Motor neuron (in vitro differentiated cells): ENCODE data around the gene TP53BP1. TPM values are rescaled to one million over a fixed set of nuclear protein-coding genes. Genes with fewer than 3 reads are reported as not detected.

Source experiments
- ATAC-seq, 8 experiments: fragments of 200-7000 bp; cut with Tn5 transposase; replicated peaks in 6 of 8; 2 replicates each; pipeline ENCODE4 v1.8.0; 2021; ENCODE audit warnings: mild to moderate bottlenecking in 8 of 8, moderate library complexity in 8 of 8
- H3K27ac ChIP-seq, 2 donors: fragments of 250-450 bp; sonication (Bioruptor Pico); 2 replicates each; pipeline ENCODE4 v1.9.0; 2021; ENCODE audit warnings: antibody characterized with exemption in 2 of 2, mild to moderate bottlenecking in 2 of 2, moderate library complexity in 1 of 2
- H3K4me1 ChIP-seq, 2 donors: fragments of 250-450 bp; sonication (Bioruptor Pico); replicated peaks in 1 of 2; 2 replicates each; pipeline ENCODE4 v1.6.1; 2021; ENCODE audit warnings: antibody characterized with exemption in 2 of 2, mild to moderate bottlenecking in 2 of 2, moderate library complexity in 1 of 2
- H3K4me3 ChIP-seq, 5 donors: fragments of 250-450 bp; sonication (Bioruptor Pico); 2 replicates each; pipeline ENCODE4 v1.9.0; 2021; ENCODE audit warnings: antibody characterized with exemption in 5 of 5, mild to moderate bottlenecking in 5 of 5, moderate library complexity in 4 of 5
- WGBS, 10 experiments: fragments of 450-650 bp; shearing (Covaris generic); methylation state at CpG; one replicate each; pipeline ENCODE4 v1.0.0; 2022; 5-methylcytosine and 5-hydroxymethylcytosine counted together
- in situ Hi-C, 9 experiments: fragments of 400-800 bp; cut with MboI; loops; one replicate each; pipeline ENCODE4 v1.15.0; 2021; ENCODE audit warnings: low sequenced_read_pairs in 9 of 9, low pct_unique_long_range_greater_than_20kb in 2 of 9; ENCODE audit not compliant: unreplicated experiment in 9 of 9
- total RNA-seq, 8 experiments: library from RNA; unstranded; fragments of 300-600 nt; gene quantifications; 2 replicates each; pipeline versions ENCODE4 v1.2.3 to v1.2.4, GENCODE V29; 2022

Gene TP53BP1
- total RNA-seq, 8 experiments from 2014 or later, result 37.3 to 93.1 (median 84.8) TPM

DNA sequence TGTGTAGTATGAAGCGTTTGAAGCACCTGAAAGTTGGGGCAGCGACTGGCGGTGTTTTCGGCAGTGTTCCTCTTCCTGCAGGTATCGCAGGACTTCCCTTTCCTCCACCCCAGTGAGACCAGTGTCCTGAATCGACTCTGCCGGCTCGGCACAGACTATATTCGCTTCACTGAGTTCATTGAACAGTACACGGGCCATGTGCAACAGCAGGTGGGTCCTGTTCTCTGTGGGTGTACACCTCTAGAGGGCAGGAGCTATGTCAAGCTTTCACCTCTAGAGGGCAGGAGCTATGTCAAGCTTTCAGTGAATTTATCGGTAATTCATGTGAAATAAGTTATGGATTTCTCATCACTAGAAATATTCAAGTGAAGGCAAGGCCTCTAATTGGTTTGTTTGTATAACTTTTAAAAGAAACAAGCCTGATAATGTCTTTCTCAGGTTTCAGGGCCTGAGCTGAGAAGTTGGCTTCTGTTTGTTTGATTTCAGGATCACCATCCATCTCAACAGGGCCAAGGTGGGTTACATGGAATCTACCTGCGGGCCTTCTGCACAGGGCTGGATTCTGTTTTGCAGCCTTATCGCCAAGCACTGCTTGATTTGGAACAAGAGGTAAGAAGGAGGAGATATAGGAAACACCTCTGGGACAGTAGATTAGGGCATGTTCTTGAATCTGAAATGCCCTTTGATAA is 116.8 kb downstream of the TP53BP1 start:
- Histone ChIP-seq H3K4me1 (peaks cover 2 to 9% of the 10 kb centered on the region in 2 donors), H3K4me3 (no peak overlapping the region), H3K27ac (no peak overlapping the region)
- WGBS, 10 experiments, result 55 to 100% (median 80%) methylated on average over 1 to 10 of the region's 13 CpGs; no CpG with 5 or more reads in 2 of the 10 experiments
- in situ Hi-C loops, result no loop called here
- peak in 3 of 8 experiments; percentile 31 to 40 (median 39) for ATAC-seq

DNA sequence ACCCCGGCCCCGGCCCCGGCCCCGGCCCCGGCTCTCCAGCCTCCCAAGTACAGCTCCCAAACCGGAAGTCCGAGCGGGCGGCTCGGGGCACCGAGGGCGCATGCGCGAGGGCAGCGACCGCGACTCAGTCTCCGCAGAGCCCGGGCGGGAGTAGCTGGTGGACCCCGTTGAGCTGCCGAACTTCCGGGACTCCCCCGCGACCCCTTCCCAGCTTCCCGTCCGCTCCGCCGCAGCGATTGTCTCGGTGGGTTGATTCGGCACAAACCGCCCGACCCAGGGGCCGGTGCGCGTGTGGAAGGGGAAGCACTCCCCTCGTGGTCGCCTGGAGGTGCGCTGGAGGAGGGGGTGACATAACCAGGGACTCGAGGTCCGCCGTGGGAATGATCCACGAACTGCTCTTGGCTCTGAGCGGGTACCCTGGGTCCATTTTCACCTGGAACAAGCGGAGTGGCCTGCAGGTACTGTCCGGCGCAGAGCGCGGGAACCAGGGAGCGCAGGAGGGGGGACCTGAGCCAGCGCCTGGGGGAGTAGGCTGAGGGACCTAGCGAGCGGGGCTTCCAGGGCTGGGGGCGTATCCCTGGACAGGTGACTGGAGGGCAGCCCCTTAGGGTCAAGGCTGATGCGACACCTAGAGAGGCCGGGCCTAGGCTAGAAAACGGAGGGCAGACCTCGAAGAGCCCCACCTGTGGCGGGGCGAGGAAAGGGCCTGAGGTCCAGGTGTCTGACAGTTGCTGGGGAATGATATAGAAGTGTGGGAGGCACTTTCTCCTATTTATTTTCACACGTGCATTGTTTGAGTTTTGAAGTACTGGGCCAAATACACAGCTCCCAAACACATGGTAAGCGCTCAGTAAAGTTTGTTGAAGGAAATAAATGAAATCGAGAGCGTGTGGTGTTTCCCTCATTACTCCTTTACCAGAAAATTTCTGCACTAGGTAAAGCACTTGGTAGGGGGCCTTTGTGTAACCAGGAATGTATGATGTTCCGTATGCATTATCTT is 121.7 kb downstream of the TP53BP1 start, which contains the start of the genes TUBGCP4 and ZSCAN29:
TSS of gene TUBGCP4 (plus strand) at position 127 of the 1,000 bp plus-strand sequence. CDS start at position 381, 254 bp downstream.
TSS of gene ZSCAN29 (minus strand) at position 69 of the 1,000 bp plus-strand sequence. CDS start 1,130 bp downstream, outside the sequence.
- WGBS, 10 experiments, result 0 to 28% (median 3%) methylated on average over 2 to 13 of the region's 66 CpGs; no CpG with 5 or more reads in 1 of the 10 experiments
- in situ Hi-C loops, result no loop called here

DNA sequence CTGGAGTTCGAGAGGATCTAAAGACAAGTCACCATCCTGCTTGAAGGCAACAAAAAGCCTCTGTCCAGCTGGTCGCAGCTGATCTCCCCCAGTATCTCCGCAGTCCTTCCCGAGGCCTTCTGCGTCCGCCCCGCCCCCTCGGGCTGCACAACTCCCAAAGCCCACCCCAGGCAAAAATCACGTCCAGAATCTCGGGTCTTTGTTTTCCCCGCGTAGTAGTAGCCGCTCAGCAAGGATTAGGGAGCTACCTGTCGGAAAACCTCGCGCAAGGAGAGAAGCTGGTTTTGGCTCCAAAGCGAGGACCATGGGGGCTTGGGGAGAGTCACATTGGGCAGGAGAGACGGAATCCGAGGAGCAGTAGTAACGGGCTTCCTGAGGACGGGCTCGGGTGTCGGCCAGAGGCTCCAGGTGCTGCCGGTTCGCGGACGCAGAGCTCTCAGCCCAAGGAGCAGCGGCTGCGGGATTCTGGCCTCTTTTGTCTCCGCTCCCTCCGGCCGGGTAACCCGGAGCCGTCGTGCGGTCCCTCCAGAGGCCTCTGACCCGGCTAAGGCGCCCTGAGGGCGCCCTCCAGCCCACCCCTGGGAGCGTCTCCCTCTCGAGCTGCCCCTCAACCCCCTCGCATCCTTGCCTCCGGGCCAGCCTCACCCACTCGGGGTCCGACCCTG is 122.5 kb downstream of the TP53BP1 start:
- H3K27ac ChIP-seq, result peak overlapping the region; percentile 59 to 66

More for the DNA sequence above, 121.7 kb downstream of the TP53BP1 start, which contains the start of the genes TUBGCP4 and ZSCAN29:
- ATAC-seq, result peak; percentile 94 to 97 (median 95)
- Histone ChIP-seq H3K4me3 (peak within 1 kb of the TSS; percentile 79 to 99 (median 95)), H3K4me1 (peaks cover 14 to 23% of the 10 kb centered on the region in 2 donors), H3K27ac (peak within 1 kb of the TSS; percentile 59 to 66)

DNA sequence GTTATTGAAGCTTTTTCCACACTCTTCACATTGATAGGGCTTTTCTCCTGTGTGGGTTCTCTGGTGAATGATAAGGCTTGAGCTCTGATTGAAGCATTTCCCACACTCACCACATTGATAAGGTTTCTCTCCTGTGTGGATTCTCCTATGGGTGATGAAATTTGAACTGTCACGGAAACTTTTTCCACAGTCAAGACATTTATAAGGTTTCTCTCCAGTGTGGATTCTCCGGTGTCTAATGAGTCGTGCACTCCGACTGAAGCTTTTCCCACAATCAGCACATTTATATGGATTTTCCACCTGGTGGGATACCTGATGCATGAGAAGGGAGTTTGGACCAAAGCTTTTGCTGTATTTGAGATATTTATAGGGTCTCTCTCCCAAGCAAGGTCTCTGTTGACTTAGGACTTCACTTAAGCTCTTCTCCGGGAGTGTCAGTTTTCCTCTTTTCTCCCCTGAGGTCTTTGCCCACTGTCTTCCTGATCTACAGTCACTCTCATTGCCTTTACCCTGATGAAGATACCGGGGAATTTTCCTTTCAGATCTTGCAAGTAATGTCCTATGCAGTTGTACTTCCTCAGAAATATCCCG is 131.5 kb downstream of the TP53BP1 start:
- H3K4me1 ChIP-seq, result no peaks in the 10 kb centered on the region
- no peak overlapping the region for H3K4me3 ChIP-seq
- H3K27ac ChIP-seq, result no peak overlapping the region
- in situ Hi-C loops, result no loop called here
- 87 to 100% (median 96%) methylated on average over 3 to 7 of the region's 7 CpGs; no CpG with 5 or more reads in 1 of the 10 experiments for WGBS, 10 experiments
- no peak for ATAC-seq

More for the DNA sequence above, 122.5 kb downstream of the TP53BP1 start:
- peaks cover 14 to 23% of the 10 kb centered on the region in 2 donors for H3K4me1 ChIP-seq
- WGBS, 10 experiments, result 0 to 17% (median 0%) methylated on average over 1 to 9 of the region's 45 CpGs; no CpG with 5 or more reads in 5 of the 10 experiments
- in situ Hi-C loops, result no loop called here
- ATAC-seq, result peak; percentile 64 to 80 (median 70)
- peak overlapping the region; percentile 79 to 99 (median 95) for H3K4me3 ChIP-seq

DNA sequence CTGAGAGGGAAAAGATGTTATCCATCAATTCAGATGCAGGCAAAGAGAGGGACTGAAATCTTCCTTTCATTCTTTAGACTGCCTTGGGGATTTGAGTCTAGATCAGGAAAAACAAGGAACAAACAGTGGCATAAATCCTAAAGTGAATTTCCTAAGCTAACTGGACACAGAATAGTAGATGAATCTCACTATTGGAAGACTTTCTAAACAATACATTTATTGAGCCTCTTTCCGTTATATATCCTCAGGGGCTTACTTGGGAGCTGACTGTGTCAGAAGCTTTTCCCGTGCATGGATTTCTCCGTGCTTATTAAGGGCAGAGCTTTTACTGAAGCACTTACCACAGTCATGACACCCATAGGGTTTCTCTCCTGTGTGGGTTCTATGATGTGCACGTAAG is 132.1 kb downstream of the TP53BP1 start:
- Histone ChIP-seq H3K4me1 (no peaks in the 10 kb centered on the region), H3K4me3 (no peak overlapping the region), H3K27ac (no peak overlapping the region)
- in situ Hi-C loops, result no loop called here
- no peak for ATAC-seq
- WGBS, 10 experiments, result 67 to 100% (median 100%) methylated on average over 1 to 4 of the region's 4 CpGs; no CpG with 5 or more reads in 3 of the 10 experiments

Other genes starting within 250 kb of the TP53BP1 start
- 1 to 10 TPM in 1 of 8 experiments, under 1 TPM in 1, not detected in 6; 0.33 to 4.4 TPM for gene TGM5, start 226.2 kb downstream of the TP53BP1 start, total RNA-seq
- under 1 TPM in 1 of 8 experiments, not detected in 7; 0.62 TPM for gene TGM7, start 190.9 kb downstream of the TP53BP1 start, total RNA-seq
- 10 to 100 TPM in 2 of 8 experiments, 1 to 10 TPM in 6; 3.9 to 11.4 (median 8.5) TPM for gene LCMT2, start 162.6 kb downstream of the TP53BP1 start, total RNA-seq
- 10 to 100 TPM; 19.9 to 58.8 (median 24.2) TPM for gene ZSCAN29, start 122.1 kb downstream of the TP53BP1 start, total RNA-seq
- 10 to 100 TPM in 3 of 8 experiments, 1 to 10 TPM in 5; 4.9 to 30.4 (median 8.5) TPM for gene TUBGCP4, start 122.1 kb downstream of the TP53BP1 start, total RNA-seq
- gene MAP1A, start 24.5 kb upstream of the TP53BP1 start, total RNA-seq, result 10 to 100 TPM in 7 of 8 experiments, 1 to 10 TPM in 1; 8.4 to 71.1 (median 32.7) TPM
- gene PPIP5K1, start 97.1 kb upstream of the TP53BP1 start, total RNA-seq, result 10 to 100 TPM in 7 of 8 experiments, 1 to 10 TPM in 1; 9.4 to 37.9 (median 21.0) TPM
- 10 to 100 TPM in 4 of 8 experiments, 1 to 10 TPM in 3, under 1 TPM in 1; 0.91 to 18.5 (median 9.4) TPM for gene CKMT1B, start 100.9 kb upstream of the TP53BP1 start, total RNA-seq
- 1 to 10 TPM in 3 of 8 experiments, under 1 TPM in 5; 0.40 to 2.9 (median 0.77) TPM for gene STRC, start 125.6 kb upstream of the TP53BP1 start, total RNA-seq
- gene CATSPER2, start 155.7 kb upstream of the TP53BP1 start, total RNA-seq, result 1 to 10 TPM; 1.5 to 7.0 (median 2.8) TPM
- 10 to 100 TPM in 1 of 8 experiments, 1 to 10 TPM in 6, under 1 TPM in 1; 0.87 to 10.0 (median 7.0) TPM for gene CKMT1A, start 200.7 kb upstream of the TP53BP1 start, total RNA-seq